Forelimb muscle (tissue), 1 donor: ENCODE data around the gene CCDC88C. TPM values are rescaled to one million over a fixed set of nuclear protein-coding genes. Genes with fewer than 3 reads are reported as not detected.

ENCODE experiments used
- DNase-seq: peaks from one replicate; pipeline ENCODE4 v3.0.0-alpha.2; 2013; ENCODE audit warnings: low read depth
- polyA plus RNA-seq: library from polyadenylated mRNA; unstranded; fragments of 120-200 nt; gene quantifications from one replicate; pipeline ENCODE4 v1.2.1, GENCODE V29; 2013; ENCODE audit not compliant: insufficient read length

Gene CCDC88C
- polyA plus RNA-seq, 1 donor, result 14.0 TPM

DNA sequence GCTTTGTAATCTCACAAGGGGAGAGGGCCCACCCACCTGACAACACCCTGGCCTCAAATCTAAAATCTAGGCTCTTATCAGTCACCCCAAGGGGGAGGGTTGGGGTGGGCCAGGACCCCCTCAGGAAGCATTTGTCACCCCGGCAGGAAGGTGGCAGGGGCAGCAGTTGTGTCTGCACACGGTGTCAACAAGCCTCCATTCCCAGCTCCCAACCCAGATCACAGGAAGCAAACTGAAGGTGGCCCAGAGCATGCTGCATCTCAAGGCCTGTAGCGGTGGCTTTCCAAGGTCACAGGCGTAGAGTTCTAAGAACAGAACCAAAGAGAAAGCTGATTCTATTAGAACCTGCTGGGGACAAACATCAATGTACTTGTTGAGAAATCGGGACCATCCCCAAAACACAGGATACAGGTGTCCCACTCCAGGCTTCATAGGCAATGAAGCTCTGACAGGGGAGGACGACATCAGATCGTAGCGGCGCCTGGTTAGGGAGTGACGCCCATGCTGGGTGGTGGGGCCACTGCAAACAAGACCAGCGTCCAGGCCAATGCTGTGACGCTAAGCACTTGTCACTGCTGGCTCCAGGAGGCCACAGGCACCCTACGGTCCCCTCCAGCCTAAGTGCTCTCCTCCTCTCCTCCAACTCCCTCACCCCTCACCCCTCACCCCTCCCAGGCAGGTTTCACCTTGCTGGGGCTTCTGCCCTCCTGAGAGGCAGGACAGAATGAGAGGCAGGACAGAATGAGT is 52.9 kb downstream of the CCDC88C start:
- DNase-seq, result no peak

DNA sequence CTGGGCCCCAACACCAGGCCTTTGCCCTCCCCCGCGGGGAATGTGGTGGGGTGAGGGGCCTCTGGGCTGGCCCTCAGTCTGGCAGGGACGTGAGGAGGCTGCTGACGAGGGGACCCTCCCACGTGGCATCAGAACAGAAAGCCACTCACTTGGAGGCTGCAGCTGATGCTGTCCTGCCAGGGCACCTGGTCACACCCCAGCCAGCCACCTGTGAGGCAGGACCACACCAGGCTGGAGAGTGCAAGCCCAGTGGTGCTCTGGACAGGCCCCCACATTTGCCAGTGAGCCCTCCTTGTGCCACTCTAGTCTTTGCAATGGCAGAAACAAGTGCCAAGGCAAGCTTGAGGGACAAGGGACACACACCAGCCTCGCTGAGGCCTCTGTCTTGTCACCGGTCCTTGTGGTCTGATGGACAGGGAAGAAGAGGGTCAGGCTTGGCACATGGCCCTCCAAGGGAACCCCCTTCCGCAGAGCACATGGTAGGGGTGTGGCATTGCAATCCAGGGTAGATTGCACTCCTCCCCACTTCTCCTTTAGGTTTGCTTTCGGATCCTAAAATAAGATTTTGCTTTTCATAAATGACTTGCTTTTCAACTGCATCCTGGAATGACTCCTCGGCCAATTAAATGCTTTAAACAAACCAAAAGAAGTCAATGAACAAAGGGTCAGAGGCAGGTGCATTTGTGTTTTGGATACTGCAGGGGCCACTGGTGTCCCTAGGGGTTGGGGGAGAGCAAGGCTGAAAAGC is 53.7 kb downstream of the CCDC88C start:
- DNase-seq, result no peak

DNA sequence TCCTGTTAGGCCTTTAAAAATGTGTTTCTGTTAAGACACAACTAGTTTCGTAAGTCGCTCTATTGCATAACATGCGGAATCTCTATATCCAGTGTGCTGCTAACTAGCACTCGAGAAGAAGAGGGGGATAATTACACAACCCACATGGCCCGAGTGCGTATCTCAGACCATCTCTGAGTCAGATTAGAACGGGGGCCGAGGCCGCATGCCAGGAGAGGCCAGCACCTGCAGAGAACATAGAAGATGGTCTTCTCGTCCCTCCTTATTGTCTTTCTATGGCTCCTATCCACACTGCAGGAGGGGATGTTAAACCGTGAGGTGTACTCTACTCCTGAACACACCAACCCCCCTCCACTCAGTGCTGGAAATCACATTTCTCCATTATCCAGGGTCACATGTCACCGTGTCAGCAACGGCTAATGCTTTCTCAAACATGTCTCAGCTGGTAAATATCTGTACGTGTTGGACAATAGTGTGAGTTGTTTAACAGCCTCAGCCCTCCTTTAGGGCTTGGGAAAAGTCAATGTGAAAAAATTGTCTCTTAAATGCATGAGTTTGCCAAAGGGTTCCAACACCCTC is 56.3 kb downstream of the CCDC88C start:
- DNase-seq, result no peak

DNA sequence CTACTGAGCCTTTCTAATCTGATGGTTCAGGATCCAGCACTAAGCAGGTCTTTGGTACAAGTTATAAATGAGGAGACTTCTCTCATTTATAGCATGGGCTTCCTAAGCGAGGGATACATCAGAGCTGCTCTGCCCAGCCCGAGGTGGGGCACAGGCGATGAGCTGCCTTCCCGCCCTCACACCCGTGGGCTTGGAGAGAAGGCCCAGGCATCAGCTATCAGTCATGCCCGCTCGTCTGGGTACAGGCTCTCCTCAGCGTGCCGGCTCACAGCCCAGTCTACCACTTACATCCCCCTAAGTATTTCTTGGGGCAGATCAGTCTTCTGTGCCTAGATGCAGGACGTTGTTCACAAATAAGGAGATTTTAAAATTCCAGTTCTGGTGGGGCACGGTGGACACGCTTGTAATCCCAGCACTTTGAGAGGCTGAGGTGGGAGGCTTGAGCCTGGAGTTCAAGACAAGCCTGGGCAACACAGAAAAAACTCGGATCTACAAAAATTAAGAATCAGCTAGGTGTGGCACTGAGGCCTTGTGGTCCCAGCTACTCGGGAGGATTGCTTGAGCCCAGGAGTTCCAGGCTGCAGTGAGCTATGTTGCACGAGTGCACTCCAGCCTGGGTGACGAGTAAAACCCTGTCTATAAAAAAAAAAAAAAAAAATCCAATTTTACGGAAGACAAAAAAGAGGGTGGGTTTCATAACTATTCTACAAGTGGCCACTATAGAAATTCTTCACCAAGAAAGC is 57.0 kb downstream of the CCDC88C start:
- DNase-seq, result no peak

DNA sequence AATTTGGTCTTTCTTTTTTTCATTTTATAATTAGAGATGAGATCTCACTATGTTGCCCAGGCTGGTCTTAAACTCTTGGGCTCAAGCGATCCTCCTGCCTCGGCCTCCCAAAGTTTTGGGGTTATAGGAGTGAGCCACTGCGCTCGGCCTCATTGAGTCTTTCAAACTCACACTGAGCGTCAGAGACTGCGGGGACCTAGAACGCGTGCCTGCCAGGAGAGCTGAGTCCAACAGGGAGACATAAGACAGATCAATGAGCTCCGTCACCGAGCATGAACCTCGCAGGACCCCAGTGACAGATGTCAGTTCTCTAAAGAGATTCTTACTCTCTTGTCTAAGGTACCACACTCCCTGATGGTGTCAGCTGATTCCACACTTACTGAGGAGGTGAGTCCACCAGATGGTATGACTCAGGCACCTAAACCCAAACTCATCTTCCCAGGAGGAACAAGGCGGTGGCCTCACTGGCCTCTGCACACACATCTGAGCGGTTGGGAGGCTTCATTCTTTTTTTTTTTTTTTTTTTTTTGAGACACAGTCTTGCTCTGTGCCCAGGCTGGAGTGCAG is 58.9 kb downstream of the CCDC88C start:
- DNase-seq, result no peak

DNA sequence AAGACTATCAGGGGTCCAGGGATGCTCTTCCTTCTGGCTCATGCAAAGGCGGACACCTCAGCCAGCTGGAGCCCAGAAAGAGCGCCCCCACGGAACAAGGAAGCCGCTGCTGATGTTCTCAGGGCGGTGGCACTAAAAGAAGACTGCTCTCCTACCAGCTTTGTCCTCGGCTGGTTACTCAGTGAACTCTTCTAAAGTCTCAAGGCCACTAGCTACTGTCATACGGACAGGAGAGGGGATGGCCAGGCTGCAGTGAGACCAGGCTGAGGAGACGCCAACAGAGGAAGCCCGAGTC is 59.6 kb downstream of the CCDC88C start:
- DNase-seq, result no peak

DNA sequence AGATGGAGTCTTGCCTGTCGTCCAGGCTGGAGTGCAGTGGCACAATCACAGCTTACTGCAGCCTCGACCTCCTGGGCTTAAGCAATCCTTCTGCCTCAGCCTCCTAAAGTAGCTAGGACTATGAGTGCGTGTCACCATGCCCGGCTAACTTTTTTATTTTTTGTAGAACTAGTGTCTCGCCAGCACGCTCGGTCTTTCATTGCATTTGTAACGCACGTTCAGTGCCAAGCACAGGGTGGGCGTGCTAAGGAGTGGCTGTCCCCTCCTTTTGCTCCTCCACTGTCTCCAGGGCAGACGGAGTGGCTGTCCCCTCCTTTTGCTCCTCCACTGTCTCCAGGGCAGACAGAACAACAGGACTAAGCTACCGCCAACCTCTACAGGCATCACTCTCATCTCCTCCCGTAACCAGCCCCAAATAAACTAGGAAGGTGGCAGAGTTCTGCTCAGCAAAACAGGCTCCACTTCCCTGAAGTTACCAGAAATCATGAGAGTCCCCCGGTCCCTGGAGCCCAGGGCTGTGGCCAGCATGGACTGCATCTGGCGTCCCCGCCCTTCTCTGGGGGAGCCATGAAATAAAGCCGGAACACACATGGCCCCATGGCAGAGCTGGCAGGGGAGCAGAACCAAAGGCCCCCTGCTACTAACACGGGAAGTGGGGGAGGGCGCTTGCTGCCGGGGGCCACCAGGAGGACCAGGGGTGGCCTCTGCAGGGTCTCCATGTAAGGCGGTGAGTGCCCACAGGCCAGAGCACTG is 60.2 kb downstream of the CCDC88C start:
- DNase-seq, result no peak

DNA sequence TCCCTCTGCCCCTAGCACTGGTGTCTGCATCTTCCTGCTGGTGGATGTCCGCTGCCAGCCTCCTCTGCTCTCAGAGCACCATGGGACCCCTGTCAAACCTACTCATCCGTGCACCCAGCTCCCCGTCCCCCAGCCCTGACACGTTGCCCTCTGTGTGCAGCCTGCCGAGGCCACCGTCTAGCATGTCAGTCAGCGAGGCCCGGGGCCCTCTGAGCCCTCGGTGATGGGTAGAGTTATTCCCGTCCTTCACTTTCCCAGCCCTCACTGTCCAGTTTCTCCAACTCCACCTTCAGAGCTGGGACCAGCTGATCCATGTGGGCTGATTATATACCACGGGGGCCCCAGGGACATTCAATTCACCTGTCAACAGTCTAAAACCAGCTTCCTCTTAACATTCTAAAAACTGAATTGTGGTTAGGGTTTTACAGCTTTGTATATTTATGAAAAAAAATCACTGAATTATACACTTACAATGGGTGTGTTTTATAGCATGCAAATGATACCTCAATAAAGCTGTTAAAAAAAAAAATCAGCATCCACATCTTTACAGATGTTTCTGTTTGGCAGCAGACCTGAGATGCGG is 61.3 kb downstream of the CCDC88C start:
- no peak for DNase-seq

DNA sequence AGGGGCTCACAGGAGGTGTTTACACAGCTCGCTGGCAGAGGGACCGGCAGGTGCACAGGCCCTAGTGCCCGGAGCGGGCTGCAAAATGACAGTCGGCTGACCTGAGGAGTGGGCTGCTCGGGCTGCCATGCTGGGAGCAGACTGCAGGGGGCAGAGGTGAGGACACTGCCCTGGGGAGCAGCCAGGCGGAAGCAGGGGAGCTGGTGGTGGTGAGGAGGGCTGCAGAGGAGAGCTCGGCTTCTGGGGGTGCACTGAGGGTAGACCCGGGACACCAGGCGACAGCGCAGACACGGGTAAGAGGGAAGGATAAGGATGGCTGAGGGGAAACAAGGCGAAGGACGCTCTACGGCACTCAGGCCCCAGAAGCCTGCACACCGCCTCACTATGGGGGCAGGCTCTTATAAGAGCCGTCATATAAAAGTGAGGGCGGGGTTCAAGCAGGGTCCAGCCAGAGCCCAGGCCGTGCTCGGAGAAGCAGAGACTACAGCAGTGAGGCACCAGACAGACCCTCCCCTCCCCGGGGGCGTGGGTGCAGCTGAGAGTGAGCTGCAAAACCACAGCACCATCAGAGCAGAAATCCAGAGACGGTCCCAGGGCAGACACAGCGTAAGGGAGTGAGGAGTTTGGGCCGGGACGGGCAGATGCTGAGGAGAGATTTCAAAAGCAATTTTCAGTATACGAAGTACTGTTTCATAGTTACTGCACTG is 62.5 kb downstream of the CCDC88C start:
- no peak for DNase-seq

DNA sequence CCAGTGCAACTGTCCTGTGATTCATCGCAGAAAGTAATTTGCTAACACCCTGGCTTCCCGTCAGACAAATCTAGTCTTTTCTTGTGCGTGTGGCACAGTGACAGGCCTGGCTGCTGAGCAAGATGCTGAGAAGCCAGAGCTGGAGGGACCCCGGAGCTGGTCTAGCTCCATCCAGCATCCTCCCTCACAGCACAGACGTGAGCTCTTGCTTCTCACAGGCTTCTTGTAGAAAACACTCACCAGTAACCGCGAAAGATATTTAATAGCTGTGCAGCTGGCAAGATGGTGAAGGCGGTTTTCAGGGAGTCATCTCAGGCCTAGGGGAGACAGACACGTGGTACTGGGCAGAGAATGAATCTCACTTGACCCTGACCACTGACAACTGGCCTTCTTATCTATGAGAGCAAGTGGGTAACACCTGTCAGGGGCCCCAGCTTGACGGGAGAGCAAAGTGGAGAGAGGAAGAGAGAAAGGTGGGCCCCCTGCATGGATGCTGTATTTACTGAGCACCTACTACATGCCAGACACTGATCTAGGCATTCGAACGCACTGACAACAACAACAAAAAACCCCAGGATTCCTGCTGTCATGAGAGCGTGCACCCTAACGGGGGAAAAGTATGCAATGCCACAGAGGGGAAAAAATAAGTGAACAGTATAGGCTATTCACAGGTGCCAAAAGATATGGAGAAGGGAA is 63.3 kb downstream of the CCDC88C start:
- peak; percentile 82 for DNase-seq

DNA sequence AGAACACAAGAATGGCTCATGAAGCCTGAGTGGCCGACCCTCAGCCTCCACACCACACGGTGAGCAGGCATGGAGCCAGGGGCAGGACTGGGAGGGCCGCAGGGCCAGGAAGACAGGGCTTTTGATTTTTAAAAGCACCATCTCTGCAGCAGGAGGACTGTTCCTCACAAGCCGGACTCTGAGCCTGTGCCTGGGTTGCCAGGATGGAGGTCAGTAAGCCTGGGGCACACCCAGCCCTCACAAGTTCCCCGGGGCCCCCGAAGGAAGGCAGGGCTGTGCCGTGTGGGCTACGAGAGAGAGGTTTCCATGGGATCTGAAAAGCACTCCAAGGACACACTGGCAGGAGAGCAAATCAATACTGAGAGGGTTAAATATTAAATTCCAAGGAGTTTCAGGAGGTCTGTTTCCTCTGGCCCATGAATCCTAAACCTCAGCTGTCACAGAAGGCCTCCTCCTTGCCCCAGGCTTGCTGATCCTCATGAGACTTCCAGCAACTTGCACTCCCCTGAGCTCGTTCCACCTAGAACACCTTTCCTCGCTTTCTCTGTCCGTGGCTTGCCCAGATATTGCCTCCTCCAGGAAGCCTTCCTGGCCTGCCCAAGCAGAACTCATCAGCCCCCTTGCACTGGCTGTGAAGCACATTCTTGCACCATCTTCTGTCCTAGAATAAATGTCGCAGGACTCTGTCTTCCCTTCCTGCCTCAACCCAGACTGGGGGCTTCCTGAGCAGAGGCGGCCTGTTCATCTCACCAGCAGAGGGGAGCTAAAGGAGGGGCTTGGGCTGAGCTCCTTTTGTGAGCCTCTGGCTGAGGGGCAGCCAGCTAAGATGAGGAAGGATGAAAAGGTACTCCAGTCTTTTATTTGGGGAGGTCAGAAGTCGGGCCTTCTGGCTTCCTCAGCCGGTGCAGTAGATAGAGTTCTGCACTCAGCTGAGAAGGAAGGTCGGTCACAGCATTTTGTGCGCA is 64.6 kb downstream of the CCDC88C start:
- no peak for DNase-seq

DNA sequence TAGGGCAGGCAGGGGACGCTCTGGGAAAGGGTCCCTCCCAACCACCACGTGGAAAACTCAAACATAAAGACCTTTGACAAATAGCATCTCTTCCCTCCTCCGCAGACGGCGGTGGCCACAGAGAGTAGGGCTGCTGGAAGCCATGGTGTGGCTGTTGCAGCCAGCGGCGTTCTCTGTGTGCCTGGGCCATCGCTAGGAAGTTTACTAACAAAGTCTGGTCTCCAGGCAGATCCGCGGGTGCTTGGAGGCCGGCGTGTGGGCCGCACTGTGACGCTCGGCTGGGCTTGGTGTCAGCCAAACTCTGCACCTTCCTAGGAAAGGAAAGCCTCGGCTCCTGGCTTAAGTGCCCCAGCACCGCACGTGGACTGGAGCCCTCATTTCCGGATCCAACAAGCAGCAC is 65.6 kb downstream of the CCDC88C start:
- DNase-seq, result no peak

DNA sequence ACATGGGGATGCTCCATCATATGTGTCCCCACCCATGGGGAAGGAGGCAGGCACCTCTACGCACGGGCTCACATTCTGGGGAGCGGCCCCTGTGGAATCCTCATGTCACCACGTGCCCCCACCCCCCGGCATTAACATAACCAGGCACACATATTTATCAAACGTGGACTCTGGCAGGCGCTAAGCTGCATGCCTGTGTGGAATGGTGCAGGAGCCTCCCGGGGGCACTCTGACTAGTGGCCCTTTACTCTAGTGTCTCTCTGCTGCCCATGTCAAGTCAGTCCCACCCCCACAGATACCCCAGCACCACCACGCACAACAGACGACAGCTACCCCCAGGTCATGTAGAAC is 66.1 kb downstream of the CCDC88C start:
- no peak for DNase-seq

DNA sequence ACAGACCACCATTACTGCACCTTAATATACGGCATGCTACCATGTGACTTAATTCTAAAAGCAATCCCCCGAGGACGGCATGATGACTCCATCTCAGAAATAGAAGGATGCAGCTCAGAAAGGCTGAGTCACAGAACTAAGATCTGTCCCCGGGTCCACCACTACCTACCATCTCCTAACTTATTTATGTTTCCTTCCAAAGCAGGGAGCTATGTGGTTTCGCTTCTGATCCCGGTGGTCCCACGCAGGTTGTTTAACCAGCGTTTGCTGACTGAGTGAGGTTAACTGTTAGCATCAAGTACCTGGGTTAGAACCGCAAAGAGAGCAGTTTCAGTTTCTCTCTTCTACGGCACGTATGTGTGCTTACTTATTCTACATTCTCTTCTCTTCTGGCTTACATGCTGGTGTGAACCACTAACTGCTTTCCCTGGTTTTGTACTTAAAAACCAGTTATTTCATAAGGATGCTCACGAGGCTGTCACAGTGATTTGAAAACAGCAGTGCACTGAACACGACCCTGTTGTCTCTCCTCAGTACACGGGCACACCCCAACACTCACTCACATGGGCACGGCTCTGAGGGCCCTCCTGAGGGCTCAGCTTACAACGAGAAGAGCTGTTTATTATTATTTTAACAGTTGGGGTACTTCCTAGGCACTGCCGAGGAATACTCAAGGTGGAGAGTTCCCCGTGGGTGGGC is 66.7 kb downstream of the CCDC88C start:
- no peak for DNase-seq

DNA sequence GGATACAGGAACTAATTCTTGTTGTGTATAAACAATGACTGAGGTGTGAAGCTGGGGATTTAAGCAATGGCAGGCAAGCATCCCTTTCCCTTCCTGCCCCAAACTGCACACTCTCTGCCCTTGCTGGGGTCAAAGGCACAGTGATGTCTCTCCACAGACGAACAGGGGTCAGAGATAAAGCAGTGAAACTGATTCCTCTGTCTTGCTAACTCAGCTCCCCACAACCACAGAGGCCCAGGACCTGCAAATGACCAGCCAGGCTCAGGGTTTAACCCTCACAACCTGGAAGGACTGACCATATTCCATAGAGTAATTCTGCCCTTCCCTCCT is 67.2 kb downstream of the CCDC88C start:
- DNase-seq, result no peak

DNA sequence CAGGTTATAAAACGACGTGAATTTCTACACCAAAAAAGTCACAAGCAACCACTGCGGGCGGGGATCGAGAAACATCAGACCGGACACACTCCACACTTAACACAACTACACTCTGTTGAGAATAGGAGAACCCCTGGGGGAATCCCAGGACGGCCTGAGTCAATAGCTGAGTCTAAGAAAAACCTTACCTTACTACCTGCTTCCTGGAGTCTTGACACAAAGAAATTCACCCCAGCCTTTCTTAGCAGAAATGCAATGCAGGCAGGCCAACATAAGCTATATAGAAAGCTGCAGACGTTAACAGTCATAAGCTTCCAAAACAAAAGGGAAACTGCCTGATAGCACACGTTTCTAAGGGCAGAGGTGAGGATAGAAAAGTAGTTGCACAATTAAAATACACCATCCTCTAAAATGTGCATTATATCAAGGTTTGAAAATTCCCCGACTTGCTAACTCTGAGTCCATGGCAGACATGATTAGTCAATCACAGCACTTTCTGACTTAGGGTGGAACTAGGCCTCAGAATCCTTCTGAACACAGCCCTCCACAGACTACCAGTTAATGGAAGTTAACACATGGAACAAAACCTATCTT is 68.0 kb downstream of the CCDC88C start:
- no peak for DNase-seq

DNA sequence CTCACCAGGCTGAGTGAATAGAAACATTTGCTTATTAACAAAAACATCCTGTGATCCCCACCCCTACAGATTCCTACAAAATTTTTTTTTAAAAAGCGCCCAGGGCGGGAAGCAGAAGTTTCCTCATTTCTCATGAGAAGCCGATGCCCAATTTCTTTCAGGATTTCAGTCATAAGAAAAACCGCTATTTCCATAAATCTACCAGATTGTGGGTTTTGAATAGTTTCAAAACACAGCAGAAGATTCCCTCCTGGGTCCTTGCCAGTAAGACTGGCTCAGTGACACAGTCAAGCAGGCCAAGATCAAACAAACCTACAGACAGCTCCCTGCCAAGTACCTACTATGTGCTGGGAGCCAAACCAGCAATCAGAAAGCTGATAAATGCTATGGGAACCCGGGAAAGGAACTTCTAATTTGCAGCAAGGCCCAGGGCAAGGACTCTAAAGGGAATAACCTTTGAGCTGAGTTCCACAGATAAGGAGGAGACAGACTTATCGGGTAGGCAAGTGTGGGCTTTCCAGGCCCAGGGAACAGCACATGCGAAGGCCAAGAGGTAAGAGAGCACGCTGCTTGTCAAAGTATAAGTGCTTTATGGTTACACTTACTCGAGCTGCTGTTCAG is 68.7 kb downstream of the CCDC88C start:
- no peak for DNase-seq

DNA sequence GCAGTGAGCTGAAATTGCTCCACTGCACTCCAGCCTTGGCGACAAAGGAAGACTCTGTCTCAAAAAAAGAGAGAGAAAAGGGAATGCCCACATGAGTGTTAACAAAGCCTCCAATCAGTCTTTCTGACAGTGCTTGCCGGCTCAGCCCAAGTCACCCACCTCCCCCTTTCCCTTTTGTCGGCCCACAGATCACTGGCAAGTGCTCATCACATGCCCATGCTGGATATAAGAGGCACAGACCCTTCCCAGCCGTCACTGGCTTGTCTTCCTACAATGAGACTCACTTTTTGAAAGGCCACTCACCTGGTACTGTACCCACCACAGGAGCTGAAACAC is 70.8 kb downstream of the CCDC88C start:
- DNase-seq, result no peak
